Left colon (tissue), 2 donors: ENCODE data around the gene COL28A1. TPM values are rescaled to one million over a fixed set of nuclear protein-coding genes. Genes with fewer than 3 reads are reported as not detected.
A peak's percentile ranks its signal among the peaks of the same experiment; 100 is the strongest.

ENCODE experiments used
- ATAC-seq: fragments of 200-7000 bp; cut with Tn5 transposase; one replicate; pipeline ENCODE4 v1.9.1; 2020; ENCODE audit warnings: mild to moderate bottlenecking, moderate library complexity
- DNase-seq, 2 donors: peaks; one replicate each; pipeline ENCODE4 v3.0.0-alpha.2; 2020
- intact Hi-C, 2 donors: fragments of 100-400 bp; cut with DNase I in 1 of 2; cut with micrococcal nuclease in 1 of 2; formaldehyde crosslinking; loops; one replicate each; pipeline versions ENCODE4 v1.11.2 to v1.14.0; 2022; cut with DNase I, micrococcal nuclease
- total RNA-seq, 2 donors: library from RNA; stranded (reverse); fragmentation: NEBNext Ultra II Directional; extraction: Animal tissue kit (Norgen Biotek cat#: 25700); gene quantifications; one replicate each; pipeline ENCODE4 v1.2.1, GENCODE V29; 2021
- donor health status: DM: no; HTN: no; CAD: no.
- donor health status: DM: yes; HTN: yes; CAD: no.

The COL28A1 gene
- total RNA-seq, 2 donors from 2014 or later: 3.2 to 5.1 TPM

DNA sequence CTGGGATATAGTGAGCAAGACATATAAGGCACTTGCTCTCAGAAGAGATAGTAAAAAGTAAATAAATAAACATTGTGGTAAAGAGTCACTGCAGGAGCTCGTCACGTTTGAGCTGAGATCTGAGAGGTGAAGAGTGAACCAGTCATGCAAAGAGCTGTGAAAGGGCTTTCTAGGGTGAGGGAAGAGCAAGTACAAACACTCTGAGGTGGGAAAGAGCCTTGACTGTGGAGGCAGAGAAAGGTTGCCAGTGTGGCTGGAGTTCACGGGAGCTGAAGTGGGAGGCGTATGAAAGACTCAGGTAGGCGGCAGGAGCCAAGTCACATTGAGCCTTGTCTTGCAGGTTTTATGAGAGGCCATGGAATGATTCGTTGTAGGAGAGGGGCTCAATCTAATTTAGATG lies 212.3 kb downstream of the COL28A1 start:
- ATAC-seq (no peak), DNase-seq (no peak)
- intact Hi-C loops: no loop called here

DNA sequence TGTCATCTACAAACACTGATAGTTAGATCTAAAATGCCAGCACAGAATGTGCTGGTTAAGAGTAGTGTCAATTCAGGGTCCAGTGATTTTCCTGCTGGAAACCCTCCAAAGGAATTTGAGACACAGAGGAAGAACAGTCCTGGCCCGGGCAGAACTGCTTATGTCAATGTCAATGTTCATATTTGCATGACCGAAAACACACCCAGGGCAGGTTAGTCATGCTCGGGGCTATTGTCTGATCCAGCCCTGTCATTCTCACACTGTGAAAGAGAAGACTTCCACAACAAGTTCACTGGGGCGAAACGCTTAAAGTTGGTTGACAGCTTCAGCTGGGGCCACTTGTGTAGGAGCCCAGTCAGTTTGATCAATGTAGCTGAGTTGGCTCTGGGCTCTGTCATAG lies 214.0 kb downstream of the COL28A1 start:
- peak; percentile 31 to 48 for DNase-seq
- intact Hi-C loops: no loop called here
- peak; percentile 99 for ATAC-seq

DNA sequence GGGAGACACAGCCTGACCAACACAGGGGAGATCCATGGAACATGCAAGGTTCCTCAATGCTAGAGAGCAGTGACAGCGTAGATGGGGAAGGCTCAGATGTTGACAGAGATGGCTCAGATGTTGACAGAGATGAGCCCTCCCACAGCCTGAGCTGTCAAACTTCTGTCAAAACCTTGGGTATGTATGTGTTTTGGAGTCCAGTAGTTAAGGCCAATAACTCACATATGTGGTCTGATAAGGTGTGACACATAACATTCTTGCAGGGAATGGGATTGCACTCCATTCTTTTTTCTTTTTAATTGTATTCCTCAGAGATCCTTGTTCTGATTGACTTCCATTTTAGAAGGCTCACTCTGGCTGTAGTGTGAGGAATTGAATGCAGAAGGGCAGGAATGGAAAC lies 217.1 kb downstream of the COL28A1 start:
- no peak for ATAC-seq
- no peak for DNase-seq
- intact Hi-C loops: no loop called here

DNA sequence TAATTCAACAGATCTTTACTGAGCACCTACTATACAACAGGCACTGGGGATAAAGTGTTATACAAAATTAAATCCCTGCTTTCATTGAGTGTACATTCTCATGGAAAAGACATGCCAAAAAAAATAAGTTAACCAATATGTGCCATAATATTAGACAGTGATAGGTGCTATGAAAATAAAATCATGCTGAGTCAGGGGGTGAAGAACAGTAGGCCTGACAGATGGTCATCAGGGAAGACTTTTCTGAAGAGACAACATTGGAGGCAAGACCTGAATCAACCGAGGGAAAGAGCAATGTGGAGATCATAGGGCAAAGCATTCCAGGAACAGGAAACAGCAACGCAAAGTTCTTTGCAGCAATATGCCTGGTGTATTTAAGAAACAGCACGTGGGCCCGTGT lies 217.8 kb downstream of the COL28A1 start:
- ATAC-seq (no peak), DNase-seq (no peak)
- intact Hi-C loops: no loop called here

DNA sequence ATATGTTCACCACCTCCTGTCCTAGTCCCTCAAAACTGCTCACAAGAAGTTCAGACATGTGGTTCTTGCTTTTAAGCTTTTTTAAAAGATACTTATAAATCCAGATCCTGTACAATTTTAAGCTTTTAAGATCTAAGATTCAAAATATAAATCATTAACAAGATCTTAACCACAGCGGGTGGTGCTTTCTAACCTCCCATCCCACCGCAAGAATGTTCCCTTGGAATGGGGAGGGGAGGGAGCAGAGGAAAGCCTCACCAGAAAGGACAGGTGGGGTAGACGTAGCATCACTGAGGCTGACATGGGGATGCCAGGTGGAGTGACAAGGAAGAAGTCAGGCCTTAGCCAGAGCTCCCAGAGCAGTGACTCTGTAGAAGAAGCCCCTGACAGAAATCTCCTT lies 219.8 kb downstream of the COL28A1 start:
- DNase-seq (no peak), ATAC-seq (no peak)
- intact Hi-C loops: no loop called here

DNA sequence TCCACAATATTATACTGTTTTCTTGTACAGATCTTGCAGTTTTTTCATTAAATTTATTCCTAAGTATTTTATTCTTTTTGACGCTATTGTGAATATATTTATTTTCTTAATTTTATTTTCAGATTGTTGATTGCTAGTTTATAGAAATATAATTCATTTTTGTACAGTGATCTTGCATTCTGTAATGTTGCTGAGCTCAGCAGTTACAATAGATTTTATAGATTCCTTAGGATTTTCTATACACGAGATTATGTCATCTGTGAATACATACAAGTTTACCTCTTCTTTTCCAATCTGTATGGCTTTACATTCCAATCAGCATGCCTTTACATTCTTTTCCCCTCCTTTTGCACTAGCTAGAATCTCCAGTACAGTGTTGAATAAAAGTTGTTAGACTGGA lies 223.3 kb downstream of the COL28A1 start:
- DNase-seq (no peak), ATAC-seq (no peak)
- intact Hi-C loops: no loop called here

DNA sequence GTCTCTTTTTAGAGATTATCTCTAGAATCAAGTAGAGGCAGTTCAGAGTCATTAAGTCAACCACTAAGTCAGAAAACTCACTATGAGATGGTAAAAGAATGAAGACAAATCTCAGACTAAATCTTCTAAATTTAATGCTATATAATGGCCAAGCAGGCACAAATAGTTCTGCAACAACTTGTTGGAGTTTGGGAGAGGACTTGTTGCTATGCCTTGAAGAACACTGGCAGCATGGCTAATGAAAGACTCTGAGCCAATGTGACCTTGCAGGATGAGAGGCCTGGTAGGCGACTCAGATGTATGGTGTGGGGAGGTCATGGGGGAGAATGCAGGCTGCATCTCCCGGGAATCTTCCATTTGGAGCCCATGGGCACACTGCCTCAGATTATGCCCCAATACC lies 224.7 kb downstream of the COL28A1 start:
- intact Hi-C loops: no loop called here
- DNase-seq: no peak
- ATAC-seq: no peak

DNA sequence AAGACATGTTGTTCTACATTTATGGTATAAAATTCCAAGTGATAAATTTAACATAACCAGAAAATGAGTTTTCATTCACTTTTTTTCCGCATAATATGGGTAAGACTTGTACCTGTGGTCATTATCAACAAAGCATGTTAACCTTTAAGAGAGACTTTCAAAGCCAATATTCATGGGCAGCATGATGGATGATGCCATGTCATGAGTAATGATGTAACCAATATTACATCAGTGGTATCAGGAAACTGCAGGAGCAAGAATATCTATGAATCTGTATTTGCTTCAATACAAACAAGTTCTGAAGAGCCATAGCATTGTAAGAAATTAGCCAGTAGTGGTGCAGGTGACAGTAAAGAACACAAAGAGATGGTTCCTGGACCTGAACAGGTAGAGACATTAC lies 226.5 kb downstream of the COL28A1 start:
- no peak for DNase-seq
- ATAC-seq: no peak

More for the DNA sequence above, 226.5 kb downstream of the COL28A1 start:
- intact Hi-C loops: no loop called here

Other genes with a start within 250 kb of the COL28A1 start
- 10 to 100 TPM; 21.9 to 23.6 TPM for gene MIOS, start 31.0 kb upstream of the COL28A1 start, total RNA-seq
- 10 to 100 TPM; 16.1 to 24.7 TPM for gene UMAD1, start 104.9 kb upstream of the COL28A1 start, total RNA-seq
- 10 to 100 TPM; 25.5 to 26.4 TPM for gene RPA3, start 182.7 kb upstream of the COL28A1 start, total RNA-seq